AG10803 (cell line): ENCODE measurements around the gene HBG2.

Experiments used
- DNase-seq: peaks from one replicate; pipeline ENCODE4 v3.0.0; 2010; ENCODE audit warnings: low read depth
- H3K4me3 ChIP-seq: 2 replicates; pipeline ENCODE4 v1.5.1; 2011; ENCODE audit warnings: mild to moderate bottlenecking, low read length, control low read depth
- CTCF ChIP-seq: conservative IDR thresholded peaks from 2 replicates; pipeline ENCODE4 v1.5.1; 2011; ENCODE audit warnings: mild to moderate bottlenecking, low read length, control low read depth, inconsistent platforms

Gene HBG2

DNA sequence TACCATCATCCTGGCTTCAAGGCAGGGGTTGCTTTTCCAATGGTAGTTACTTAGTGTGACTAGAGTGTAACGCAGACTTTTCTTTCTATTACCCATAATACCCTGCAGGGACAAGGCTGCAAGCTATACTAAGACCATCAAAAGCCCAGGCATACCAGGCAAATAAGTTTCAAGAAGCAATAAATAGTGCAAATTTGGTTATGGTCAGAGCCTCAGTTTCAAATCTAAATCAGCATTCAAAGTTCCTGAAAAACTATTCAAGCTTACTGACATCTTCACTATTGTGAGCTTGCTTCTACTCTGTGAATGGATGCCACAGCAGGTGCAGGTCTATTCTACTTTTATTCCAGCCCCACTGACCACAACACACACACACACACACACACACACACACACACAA, 25.2 kb downstream of the HBG2 start:
- TF ChIP-seq CTCF, result no peak
- DNase-seq, result no peak
- H3K4me3 ChIP-seq, result no peak overlapping the region

GRCh38 chr11:5228124-5228523, 26.5 kb downstream of the HBG2 start:
- no peak for DNase-seq
- H3K4me3 ChIP-seq, result no peak overlapping the region
- TF ChIP-seq CTCF, result no peak

- TF ChIP-seq CTCF, result no peak
- H3K4me3 ChIP-seq, result no peak overlapping the region
- DNase-seq, result no peak
Measured at GRCh38 chr11:5227681-5228080, 26.9 kb downstream of the HBG2 start.

DNA sequence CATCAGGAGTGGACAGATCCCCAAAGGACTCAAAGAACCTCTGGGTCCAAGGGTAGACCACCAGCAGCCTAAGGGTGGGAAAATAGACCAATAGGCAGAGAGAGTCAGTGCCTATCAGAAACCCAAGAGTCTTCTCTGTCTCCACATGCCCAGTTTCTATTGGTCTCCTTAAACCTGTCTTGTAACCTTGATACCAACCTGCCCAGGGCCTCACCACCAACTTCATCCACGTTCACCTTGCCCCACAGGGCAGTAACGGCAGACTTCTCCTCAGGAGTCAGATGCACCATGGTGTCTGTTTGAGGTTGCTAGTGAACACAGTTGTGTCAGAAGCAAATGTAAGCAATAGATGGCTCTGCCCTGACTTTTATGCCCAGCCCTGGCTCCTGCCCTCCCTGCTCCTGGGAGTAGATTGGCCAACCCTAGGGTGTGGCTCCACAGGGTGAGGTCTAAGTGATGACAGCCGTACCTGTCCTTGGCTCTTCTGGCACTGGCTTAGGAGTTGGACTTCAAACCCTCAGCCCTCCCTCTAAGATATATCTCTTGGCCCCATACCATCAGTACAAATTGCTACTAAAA, 27.8 kb downstream of the HBG2 start, which contains the start of gene HBB:
Gene HBB, minus strand, starts transcription at position 340 of the 579 bp plus-strand sequence. Its CDS starts 50 bp downstream, at position 290.
- no peak within 1 kb of the TSS for H3K4me3 ChIP-seq
- DNase-seq, result no peak
- TF ChIP-seq CTCF, result no peak

DNA sequence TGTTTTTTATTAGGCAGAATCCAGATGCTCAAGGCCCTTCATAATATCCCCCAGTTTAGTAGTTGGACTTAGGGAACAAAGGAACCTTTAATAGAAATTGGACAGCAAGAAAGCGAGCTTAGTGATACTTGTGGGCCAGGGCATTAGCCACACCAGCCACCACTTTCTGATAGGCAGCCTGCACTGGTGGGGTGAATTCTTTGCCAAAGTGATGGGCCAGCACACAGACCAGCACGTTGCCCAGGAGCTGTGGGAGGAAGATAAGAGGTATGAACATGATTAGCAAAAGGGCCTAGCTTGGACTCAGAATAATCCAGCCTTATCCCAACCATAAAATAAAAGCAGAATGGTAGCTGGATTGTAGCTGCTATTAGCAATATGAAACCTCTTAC, 29.1 kb downstream of the HBG2 start:
- DNase-seq, result no peak
- TF ChIP-seq CTCF, result no peak
- H3K4me3 ChIP-seq, result no peak overlapping the region

DNA sequence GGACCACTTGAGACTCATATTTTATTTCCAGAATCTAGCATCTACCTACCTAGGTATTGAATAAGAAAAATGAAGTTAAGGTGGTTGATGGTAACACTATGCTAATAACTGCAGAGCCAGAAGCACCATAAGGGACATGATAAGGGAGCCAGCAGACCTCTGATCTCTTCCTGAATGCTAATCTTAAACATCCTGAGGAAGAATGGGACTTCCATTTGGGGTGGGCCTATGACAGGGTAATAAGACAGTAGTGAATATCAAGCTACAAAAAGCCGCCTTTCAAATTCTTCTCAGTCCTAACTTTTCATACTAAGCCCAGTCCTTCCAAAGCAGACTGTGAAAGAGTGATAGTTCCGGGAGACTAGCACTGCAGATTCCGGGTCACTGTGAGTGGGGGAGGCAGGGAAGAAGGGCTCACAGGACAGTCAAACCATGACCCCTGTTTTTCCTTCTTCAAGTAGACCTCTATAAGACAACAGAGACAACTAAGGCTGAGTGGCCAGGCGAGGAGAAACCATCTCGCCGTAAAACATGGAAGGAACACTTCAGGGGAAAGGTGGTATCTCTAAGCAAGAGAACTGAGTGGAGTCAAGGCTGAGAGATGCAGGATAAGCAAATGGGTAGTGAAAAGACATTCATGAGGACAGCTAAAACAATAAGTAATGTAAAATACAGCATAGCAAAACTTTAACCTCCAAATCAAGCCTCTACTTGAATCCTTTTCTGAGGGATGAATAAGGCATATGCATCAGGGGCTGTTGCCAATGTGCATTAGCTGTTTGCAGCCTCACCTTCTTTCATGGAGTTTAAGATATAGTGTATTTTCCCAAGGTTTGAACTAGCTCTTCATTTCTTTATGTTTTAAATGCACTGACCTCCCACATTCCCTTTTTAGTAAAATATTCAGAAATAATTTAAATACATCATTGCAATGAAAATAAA, 29.8 kb downstream of the HBG2 start:
- no peak overlapping the region for H3K4me3 ChIP-seq
- TF ChIP-seq CTCF, result no peak
- DNase-seq, result no peak

DNA sequence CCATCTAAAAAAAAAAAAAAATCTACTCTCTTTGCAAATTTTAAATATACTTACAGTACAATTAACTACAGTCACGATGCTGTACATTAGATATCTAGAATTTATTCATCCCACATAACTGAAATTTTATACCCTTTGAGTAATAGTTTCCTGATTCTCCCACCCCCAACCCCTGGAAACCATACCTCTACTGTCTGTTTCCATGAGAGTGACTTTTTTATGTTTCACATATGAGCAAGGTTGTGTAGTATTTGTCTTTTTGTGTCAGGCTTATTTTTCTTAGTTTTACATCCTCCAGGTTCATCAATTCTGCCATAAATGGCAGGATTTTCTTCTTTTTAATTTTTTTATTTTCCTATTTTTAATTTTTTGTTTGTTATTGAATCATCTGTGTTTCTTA, 30.9 kb downstream of the HBG2 start:
- H3K4me3 ChIP-seq, result no peak overlapping the region
- DNase-seq, result no peak
- no peak for TF ChIP-seq CTCF
